Measurements from ENCODE around the gene SORCS1. TPM values are rescaled to one million over a fixed set of nuclear protein-coding genes. Genes with fewer than 3 reads are reported as not detected.

SORCS1 gene
- total and polyA plus RNA-seq, 2 of the 8 experiments (the other 6 are each of a cell fraction or from before 2014, with no cell fraction given): 4.1 to 4.6 TPM

GRCh38 chr10:106942035-106942662 is 222.4 kb downstream of the SORCS1 start:
- WGBS, 2 experiments (ENCODE audit: extremely low coverage in 1 of 2, insufficient coverage in 1 of 2, insufficient read length in 1 of 2, insufficient replicate concordance in 2 of 2, low coverage in 1 of 2, low lambda C conversion rate in 2 of 2, missing lambda C conversion rate in 1 of 2): 89% methylated on average over 4 of the region's 4 CpGs; no CpG with 5 or more reads in 1 of the 2 experiments
- no peak overlapping the region for H4K5ac ChIP-seq (ENCODE audit: insufficient read length, low read depth, low read length)
- no peaks in the 10 kb centered on the region for H3K79me2 ChIP-seq (ENCODE audit: control insufficient read depth in 1 of 2, insufficient read depth in 2 of 2, low read length in 2 of 2)
- TF ChIP-seq CBX5 (IDR thresholded peaks at IDR 0.05; ENCODE audit: low read depth, low read length) (no peak), SUZ12 (IDR thresholded peaks at IDR 0.05; ENCODE audit: low read length) (no peak), SP1 (IDR thresholded peaks at IDR 0.05; ENCODE audit: low read depth, low read length) (no peak), KDM1A (IDR thresholded peaks at IDR 0.05; ENCODE audit: borderline replicate concordance, low read length) (no peak), CHD1 (IDR thresholded peaks at IDR 0.05; ENCODE audit: low read depth, low read length) (no peak), HDAC2 (IDR thresholded peaks at IDR 0.05; ENCODE audit: borderline replicate concordance in 1 of 2, low read depth in 2 of 2, low read length in 2 of 2) (no peak)
- H3K23me2 ChIP-seq (ENCODE audit: low read depth, low read length): no peaks in the 10 kb centered on the region
- ChIA-PET CTCF (ENCODE audit: partially characterized antibody) (interaction anchor here (0.5 kb wide), 1 partner anchor 62 kb away, joined by 3 read pairs; no protein-coding TSS in a partner anchor), POLR2A (ENCODE audit: partially characterized antibody) (interaction anchor here (0.6 kb wide), 1 partner anchor 583 kb away, joined by 3 read pairs; no protein-coding TSS in a partner anchor)
- no peak for DNase-seq (ENCODE audit: low read depth in 1 of 2, low spot score in 2 of 2)
- no peak overlapping the region for H2AFZ ChIP-seq (ENCODE audit: low read length)
- H3K23ac ChIP-seq (ENCODE audit: insufficient read length): no peak overlapping the region
- no peaks in the 10 kb centered on the region for H4K20me1 ChIP-seq (replicated peaks in 1 of 2; ENCODE audit: control insufficient read depth in 1 of 2, insufficient read depth in 2 of 2, low read length in 2 of 2)
- H2AK5ac ChIP-seq (ENCODE audit: low read depth, low read length): no peak overlapping the region
- H4K91ac ChIP-seq (replicated peaks; ENCODE audit: insufficient read length, low read length): no peak overlapping the region
- no peak overlapping the region for H3K56ac ChIP-seq (replicated peaks; ENCODE audit: insufficient read length, low read depth, low read length)
- no peak overlapping the region for H3K4ac ChIP-seq (replicated peaks; ENCODE audit: insufficient read length, low read depth, low read length)
- no peak overlapping the region for H2BK5ac ChIP-seq (ENCODE audit: low read depth, low read length)
- no peak for FAIRE-seq
- H2BK20ac ChIP-seq (ENCODE audit: low read length): no peak overlapping the region
- no peaks in the 10 kb centered on the region for H3K4me1 ChIP-seq (replicated peaks in 1 of 4; ENCODE audit: control insufficient read depth in 3 of 4, insufficient read depth in 4 of 4, low read length in 3 of 4)
- no peak overlapping the region for H2BK120ac ChIP-seq (replicated peaks; ENCODE audit: low read depth, low read length)
- no peak overlapping the region for H4K8ac ChIP-seq (ENCODE audit: extremely low read depth, insufficient read depth, low read length)
- no peak overlapping the region for H2BK15ac ChIP-seq (ENCODE audit: low read length)
- no peak overlapping the region for H3K27ac ChIP-seq (ENCODE audit: low read depth, low read length)
- H3K18ac ChIP-seq (ENCODE audit: extremely low read depth, low read length): no peak overlapping the region
- H3K4me3 ChIP-seq (ENCODE audit: extremely low read depth in 1 of 4, insufficient read depth in 2 of 4, low read depth in 3 of 4, low read length in 4 of 4): no peak overlapping the region
- H3K9me3 ChIP-seq (ENCODE audit: insufficient read depth in 2 of 2, low read depth in 1 of 2, low read length in 1 of 2): no peaks in the 10 kb centered on the region
- H3K4me2 ChIP-seq (ENCODE audit: insufficient read depth in 1 of 2, low read depth in 2 of 2, low read length in 2 of 2): no peak overlapping the region
- H3K14ac ChIP-seq (ENCODE audit: insufficient read length): no peak overlapping the region
- H2BK12ac ChIP-seq (ENCODE audit: low read depth, low read length): no peak overlapping the region
- H3K9ac ChIP-seq (replicated peaks in 1 of 4; ENCODE audit: extremely low read depth in 1 of 4, low read depth in 3 of 4, low read length in 3 of 4): no peak overlapping the region
- no peaks in the 10 kb centered on the region for H3K27me3 ChIP-seq (replicated peaks in 1 of 4; ENCODE audit: control insufficient read depth in 3 of 4, extremely low read depth in 1 of 4, insufficient read depth in 3 of 4, low read length in 3 of 4)
- no peaks in the 10 kb centered on the region for H3K36me3 ChIP-seq (ENCODE audit: control insufficient read depth in 2 of 4, insufficient read depth in 4 of 4, low read length in 3 of 4)
- H3K79me1 ChIP-seq (ENCODE audit: low read depth, low read length): no peaks in the 10 kb centered on the region
